ENCODE measurements around the gene SHISAL2B.

- TF ChIP-seq POLR2A (IDR thresholded peaks at IDR 0.05; ENCODE audit: low read depth, low read length): no peak
- TF ChIP-seq, protein P1, sequence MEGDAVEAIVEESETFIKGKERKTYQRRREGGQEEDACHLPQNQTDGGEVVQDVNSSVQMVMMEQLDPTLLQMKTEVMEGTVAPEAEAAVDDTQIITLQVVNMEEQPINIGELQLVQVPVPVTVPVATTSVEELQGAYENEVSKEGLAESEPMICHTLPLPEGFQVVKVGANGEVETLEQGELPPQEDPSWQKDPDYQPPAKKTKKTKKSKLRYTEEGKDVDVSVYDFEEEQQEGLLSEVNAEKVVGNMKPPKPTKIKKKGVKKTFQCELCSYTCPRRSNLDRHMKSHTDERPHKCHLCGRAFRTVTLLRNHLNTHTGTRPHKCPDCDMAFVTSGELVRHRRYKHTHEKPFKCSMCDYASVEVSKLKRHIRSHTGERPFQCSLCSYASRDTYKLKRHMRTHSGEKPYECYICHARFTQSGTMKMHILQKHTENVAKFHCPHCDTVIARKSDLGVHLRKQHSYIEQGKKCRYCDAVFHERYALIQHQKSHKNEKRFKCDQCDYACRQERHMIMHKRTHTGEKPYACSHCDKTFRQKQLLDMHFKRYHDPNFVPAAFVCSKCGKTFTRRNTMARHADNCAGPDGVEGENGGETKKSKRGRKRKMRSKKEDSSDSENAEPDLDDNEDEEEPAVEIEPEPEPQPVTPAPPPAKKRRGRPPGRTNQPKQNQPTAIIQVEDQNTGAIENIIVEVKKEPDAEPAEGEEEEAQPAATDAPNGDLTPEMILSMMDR (IDR thresholded peaks at IDR 0.05; ENCODE audit: extremely low read depth in 1 of 2, insufficient read depth in 1 of 2, low read depth in 1 of 2, low read length in 2 of 2): no peak
- TF ChIP-seq, protein P2, sequence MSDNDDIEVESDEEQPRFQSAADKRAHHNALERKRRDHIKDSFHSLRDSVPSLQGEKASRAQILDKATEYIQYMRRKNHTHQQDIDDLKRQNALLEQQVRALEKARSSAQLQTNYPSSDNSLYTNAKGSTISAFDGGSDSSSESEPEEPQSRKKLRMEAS (IDR thresholded peaks at IDR 0.05; ENCODE audit: insufficient read depth, insufficient read length): no peak
These were observed 52.1 kb downstream of the SHISAL2B start for GRCh38 chr5:64742411-64742810.

All from endothelial cell of umbilical vein (primary cell).